Stomach (tissue), 9 donors: ENCODE results near the gene SERPIND1. TPM values are rescaled to one million over a fixed set of nuclear protein-coding genes. Genes with fewer than 3 reads are reported as not detected.
"Not testable (repeated sequence)": the region's sequence is repeated elsewhere in the genome, so short reads cannot be mapped to it uniquely, and the experiment has no call there.

Experiments
- DNase-seq, 2 donors: peaks; one replicate each; pipeline versions ENCODE4 v3.0.0 to v3.0.0-alpha.2; 2013 to 2019
- H3K27ac ChIP-seq, 5 donors: fragments of 200-600 bp in 4 of 5; sonication (generic) in 4 of 5; one replicate each; pipeline ENCODE4 v1.5.1; 2013 to 2019; ENCODE audit warnings: mild to moderate bottlenecking in 1 of 5, moderate library complexity in 1 of 5
- H3K27me3 ChIP-seq, 3 donors: fragments of 200-600 bp; sonication (generic); one replicate each; pipeline ENCODE4 v1.5.1; 2017 to 2019; ENCODE audit warnings: mixed run types in 1 of 3
- H3K36me3 ChIP-seq, 4 donors: fragments of 200-600 bp; sonication (generic); 1 replicate in 3 of 4; 2 replicates in 1 of 4; pipeline ENCODE4 v1.5.1; 2016 to 2019
- H3K4me1 ChIP-seq, 4 donors: fragments of 200-600 bp; sonication (generic); one replicate each; pipeline ENCODE4 v1.5.1; 2016 to 2019
- H3K4me3 ChIP-seq, 4 donors: fragments of 200-600 bp; sonication (generic) in 3 of 4; one replicate each; pipeline ENCODE4 v1.5.1; 2016 to 2019; ENCODE audit warnings: mild to moderate bottlenecking in 1 of 4
- H3K9me3 ChIP-seq, 4 donors: fragments of 200-600 bp; sonication (generic); one replicate each; pipeline ENCODE4 v1.5.1; 2016 to 2019
- EP300 ChIP-seq: sonication (generic); formaldehyde crosslinking; IDR thresholded peaks from one replicate; pipeline ENCODE4 v1.6.1; 2017; ENCODE audit warnings: antibody characterized with exemption
- POLR2A ChIP-seq, 4 donors: fragments of 450-650 bp; IDR thresholded peaks; one replicate each; pipeline ENCODE4 v1.6.1; 2016; ENCODE audit warnings: antibody characterized with exemption in 4 of 4, control low read depth in 2 of 4, mild to moderate bottlenecking in 1 of 4, moderate library complexity in 1 of 4
- POLR2AphosphoS5 ChIP-seq, 3 donors: sonication (generic); formaldehyde crosslinking; IDR thresholded peaks; one replicate each; pipeline ENCODE4 v1.6.1; 2016; ENCODE audit warnings: antibody characterized with exemption in 3 of 3
- WGBS, 5 donors: extraction: QIAGEN DNeasy Blood & Tissue Kit in 3 of 5; methylation state at CpG; one replicate each; pipeline versions ENCODE4 v1.1.5 to v1.1.7; 2013 to 2018; 5-methylcytosine and 5-hydroxymethylcytosine counted together
- intact Hi-C: fragments of 100-400 bp; cut with DNase I; formaldehyde crosslinking; loops from one replicate; pipeline ENCODE4 v1.15.1; 2023; ENCODE audit warnings: low total_unique reads
- polyA plus RNA-seq, 3 donors: library from polyadenylated mRNA; stranded (reverse); fragments of 200-250 nt; gene quantifications; one replicate each; pipeline ENCODE4 v1.2.3, GENCODE V29; 2013
- total RNA-seq, 5 donors: library from RNA; depleted of rRNA; stranded (reverse); fragments of >200 nt; gene quantifications; one replicate each; pipeline versions ENCODE4 v1.1.0 to v1.2.3, GENCODE V29; 2014 to 2016
- TF ChIP-seq, protein P1 (sequence below), 7 experiments: fragments of 450-650 bp in 4 of 7; fragments of 200-600 bp in 3 of 7; sonication (generic) in 3 of 7; IDR thresholded peaks; one replicate each; pipeline ENCODE4 v1.5.1; 2016 to 2019; ENCODE audit warnings: antibody characterized with exemption in 7 of 7, control low read depth in 2 of 7, mild to moderate bottlenecking in 1 of 7
- donor health status: healthy with polysubstance abuse.
- donor health status: Bipolar disorder and iron deficiency.
- donor health status: healthy.

Gene SERPIND1
- total and polyA plus RNA-seq, 8 donors = 0.10 to 0.55 (median 0.46) TPM; not detected in 5

DNA sequence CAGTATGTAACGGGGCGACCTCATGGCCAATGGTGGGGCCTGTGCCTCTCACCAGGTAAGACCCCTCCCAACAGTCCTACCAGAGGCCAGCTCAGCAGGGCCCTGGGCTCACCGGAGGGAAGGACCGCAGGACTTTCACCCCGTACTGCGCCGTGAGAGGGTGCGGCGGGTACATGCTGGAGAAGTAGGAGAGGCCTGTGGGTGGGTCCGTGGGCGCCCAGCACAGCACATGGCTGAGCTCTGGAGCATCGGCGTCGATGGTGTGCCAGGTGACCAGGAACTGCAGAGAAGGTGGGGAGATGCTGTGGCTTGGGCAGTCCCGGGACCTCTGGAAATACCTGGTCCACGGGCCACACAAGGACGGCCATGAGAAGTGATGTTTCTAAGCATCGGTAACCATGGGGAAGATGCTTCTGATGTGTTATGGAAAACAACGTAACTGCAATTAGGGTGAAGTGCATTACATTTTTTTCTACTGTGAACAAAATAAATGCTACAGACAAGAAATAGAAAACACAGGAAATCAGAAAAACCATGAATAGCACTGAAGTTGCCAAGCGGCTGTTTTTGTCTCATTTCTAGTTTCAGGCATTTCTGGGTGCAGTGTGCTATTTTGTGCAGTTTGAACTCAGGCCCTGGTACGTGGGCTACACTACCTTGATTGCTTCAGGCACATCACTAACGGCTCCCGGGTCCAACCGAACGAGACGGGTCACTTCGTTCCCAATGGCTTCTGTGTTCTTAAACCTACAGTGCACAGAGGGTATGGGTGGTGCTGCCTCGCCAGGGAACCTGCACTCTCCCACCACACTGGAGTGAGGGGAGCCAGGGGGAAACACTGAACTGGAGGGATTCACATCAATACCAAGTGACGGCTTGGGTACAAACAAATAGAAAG lies 46.5 kb upstream of the SERPIND1 start:
- intact Hi-C loops = no loop called here
- no peaks in the 10 kb centered on the region for H3K27me3 ChIP-seq
- TF ChIP-seq POLR2A (IDR thresholded peaks at IDR 0.05) (no peak), POLR2AphosphoS5 (IDR thresholded peaks at IDR 0.05) (no peak), EP300 (no peak)
- TF ChIP-seq, protein P1, sequence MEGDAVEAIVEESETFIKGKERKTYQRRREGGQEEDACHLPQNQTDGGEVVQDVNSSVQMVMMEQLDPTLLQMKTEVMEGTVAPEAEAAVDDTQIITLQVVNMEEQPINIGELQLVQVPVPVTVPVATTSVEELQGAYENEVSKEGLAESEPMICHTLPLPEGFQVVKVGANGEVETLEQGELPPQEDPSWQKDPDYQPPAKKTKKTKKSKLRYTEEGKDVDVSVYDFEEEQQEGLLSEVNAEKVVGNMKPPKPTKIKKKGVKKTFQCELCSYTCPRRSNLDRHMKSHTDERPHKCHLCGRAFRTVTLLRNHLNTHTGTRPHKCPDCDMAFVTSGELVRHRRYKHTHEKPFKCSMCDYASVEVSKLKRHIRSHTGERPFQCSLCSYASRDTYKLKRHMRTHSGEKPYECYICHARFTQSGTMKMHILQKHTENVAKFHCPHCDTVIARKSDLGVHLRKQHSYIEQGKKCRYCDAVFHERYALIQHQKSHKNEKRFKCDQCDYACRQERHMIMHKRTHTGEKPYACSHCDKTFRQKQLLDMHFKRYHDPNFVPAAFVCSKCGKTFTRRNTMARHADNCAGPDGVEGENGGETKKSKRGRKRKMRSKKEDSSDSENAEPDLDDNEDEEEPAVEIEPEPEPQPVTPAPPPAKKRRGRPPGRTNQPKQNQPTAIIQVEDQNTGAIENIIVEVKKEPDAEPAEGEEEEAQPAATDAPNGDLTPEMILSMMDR (IDR thresholded peaks at IDR 0.05) = no peak
- H3K9me3 ChIP-seq = no peaks in the 10 kb centered on the region
- peaks cover 38 to 82% (median 80%) of the 10 kb centered on the region in 4 donors for H3K36me3 ChIP-seq
- H3K4me3 ChIP-seq = no peak overlapping the region
- 92 to 93% (median 92%) methylated on average over 29 of the region's 29 CpGs for WGBS, 5 donors
- no peak overlapping the region for H3K27ac ChIP-seq
- H3K4me1 ChIP-seq = no peaks in the 10 kb centered on the region
- no peak for DNase-seq

DNA sequence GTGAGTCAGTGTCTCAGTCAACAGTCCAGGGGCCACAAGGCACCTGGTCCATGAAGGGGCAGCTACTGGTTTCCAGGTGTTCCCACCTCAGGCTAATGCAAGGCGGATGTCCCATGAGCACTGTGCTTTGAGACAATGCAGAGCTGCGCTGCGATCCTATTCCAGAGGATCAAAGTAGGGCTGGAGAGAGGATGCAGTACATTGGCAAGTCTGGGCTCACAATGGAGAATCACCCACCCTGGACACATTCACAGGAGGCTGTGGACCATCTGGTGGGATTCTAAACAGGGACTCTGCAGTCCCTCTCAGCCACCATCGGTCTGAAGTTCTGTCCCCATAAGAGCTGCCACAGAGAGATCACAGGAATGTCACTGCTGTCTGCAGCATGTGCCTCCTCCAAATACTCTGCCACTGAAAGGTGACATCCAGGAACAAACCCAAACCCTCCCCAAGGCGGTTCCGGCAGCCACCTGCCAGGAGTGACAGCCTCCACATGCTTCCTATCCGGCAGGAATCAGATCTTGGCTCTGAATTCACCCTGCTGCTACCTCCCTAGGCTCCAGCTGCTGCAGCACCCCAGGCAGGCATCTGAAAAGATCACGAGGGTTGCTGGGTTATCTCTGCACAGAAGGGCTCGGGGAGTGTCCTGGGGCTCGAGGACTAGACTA lies 45.3 kb upstream of the SERPIND1 start:
- TF ChIP-seq POLR2A (IDR thresholded peaks at IDR 0.05) (no peak), POLR2AphosphoS5 (IDR thresholded peaks at IDR 0.05) (no peak), EP300 (no peak)
- TF ChIP-seq, protein P1 (IDR thresholded peaks at IDR 0.05) = no peak
- 87 to 96% (median 92%) methylated on average over 4 to 10 of the region's 10 CpGs for WGBS, 5 donors
- Histone ChIP-seq H3K27ac (no peak overlapping the region), H3K4me3 (no peak overlapping the region), H3K4me1 (no peaks in the 10 kb centered on the region), H3K36me3 (peaks cover 38 to 87% (median 82%) of the 10 kb centered on the region in 4 donors), H3K9me3 (no peaks in the 10 kb centered on the region), H3K27me3 (no peaks in the 10 kb centered on the region)
- DNase-seq = no peak
- intact Hi-C loops = no loop called here

DNA sequence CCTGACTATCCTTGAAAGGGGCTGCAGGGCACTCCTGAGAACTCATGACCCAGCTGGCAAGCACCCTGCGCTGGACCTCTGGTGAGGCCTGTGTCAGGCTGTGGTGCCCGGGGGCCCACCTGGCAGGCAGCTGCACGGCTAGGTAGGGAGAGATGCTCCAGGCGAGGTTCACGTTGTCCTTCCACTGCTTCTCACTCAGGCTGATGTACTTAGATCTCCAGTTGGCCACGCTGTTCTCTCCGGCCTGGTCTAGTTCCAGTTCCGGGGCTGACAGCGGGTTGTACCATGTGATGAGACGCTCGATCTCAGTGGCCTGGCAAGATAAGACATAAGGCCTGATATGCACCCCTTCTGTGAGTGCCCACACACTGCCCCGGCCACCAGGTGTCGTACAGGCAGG lies 44.7 kb upstream of the SERPIND1 start:
- no peaks in the 10 kb centered on the region for H3K4me1 ChIP-seq
- no peaks in the 10 kb centered on the region for H3K27me3 ChIP-seq
- no peaks in the 10 kb centered on the region for H3K9me3 ChIP-seq
- peaks cover 38 to 87% (median 82%) of the 10 kb centered on the region in 4 donors for H3K36me3 ChIP-seq
- no peak for TF ChIP-seq POLR2AphosphoS5 (IDR thresholded peaks at IDR 0.05)
- TF ChIP-seq, protein P1 (IDR thresholded peaks at IDR 0.05) = no peak
- no peak for TF ChIP-seq EP300
- no peak for TF ChIP-seq POLR2A (IDR thresholded peaks at IDR 0.05)
- H3K27ac ChIP-seq = no peak overlapping the region
- WGBS, 5 donors = 86 to 93% (median 88%) methylated on average over 10 to 13 of the region's 13 CpGs
- intact Hi-C loops = no loop called here
- H3K4me3 ChIP-seq = no peak overlapping the region
- DNase-seq = no peak

DNA sequence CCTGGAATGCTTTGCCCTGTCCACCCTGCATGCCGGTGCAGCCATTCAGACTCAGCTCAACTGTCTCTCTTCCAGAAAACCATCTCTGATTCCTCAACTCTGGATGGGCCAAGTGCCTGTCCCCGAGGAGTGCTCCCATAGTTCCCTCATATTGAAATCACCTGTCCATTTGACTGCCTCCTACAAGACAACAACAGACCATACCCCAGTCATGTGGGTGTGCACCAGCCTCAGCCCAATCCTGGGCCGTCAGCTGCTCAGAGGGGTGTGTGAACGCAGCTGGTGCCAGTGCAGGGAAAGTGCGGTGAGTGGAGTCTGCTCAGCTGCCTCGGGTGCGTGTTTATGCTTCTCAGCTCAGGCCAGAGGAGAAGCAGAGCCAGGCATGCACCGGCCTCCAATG lies 41.5 kb upstream of the SERPIND1 start:
- H3K27me3 ChIP-seq, H3K4me3 ChIP-seq, DNase-seq, intact Hi-C loops, H3K4me1 ChIP-seq, H3K9me3 ChIP-seq, H3K27ac ChIP-seq: not testable (repeated sequence)
- WGBS, 5 donors = 88 to 97% (median 88%) methylated on average over 2 to 7 of the region's 8 CpGs
- H3K36me3 ChIP-seq = peaks cover 24 to 68% (median 61%) of the 10 kb centered on the region in 4 donors

DNA sequence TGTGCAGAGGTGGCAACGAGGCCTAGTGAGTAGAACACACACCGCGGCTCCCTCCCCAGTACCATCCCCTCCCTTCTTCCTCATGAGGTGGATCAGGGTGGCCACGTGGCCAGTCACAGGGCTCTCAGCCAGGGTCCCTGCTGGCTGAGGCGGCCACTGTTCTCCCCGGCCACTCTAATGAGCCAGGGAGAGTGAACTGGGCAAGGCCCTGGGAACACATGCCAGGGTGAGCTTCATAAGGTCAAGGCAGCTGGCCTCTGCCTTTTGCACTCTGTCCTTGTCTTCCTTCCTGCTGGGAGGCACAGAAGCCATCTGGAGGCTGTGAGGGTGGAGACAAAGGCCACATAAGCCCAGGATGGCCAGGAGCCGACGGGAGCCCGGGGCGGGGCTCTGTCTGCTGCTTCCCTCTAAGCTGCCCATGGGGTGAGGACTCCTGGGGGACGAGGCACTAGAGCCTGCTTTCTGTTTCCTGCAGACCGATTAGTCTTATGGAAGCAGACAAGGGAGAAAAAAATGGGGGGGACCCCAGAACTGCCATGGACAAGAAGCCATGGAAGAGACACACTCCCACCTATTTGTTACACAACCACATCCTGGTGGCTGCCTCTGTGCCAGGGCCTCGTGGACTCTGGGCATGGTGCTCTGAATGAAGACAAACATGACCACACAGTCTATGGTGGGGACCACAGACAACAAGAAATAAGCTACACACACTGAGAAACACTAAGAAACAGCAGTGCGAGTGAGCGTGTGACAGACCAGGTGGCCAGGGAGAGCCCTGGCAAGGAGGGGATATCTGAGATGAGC lies 38.4 kb upstream of the SERPIND1 start:
- intact Hi-C loops, H3K27ac ChIP-seq, H3K9me3 ChIP-seq, H3K4me1 ChIP-seq, H3K4me3 ChIP-seq, DNase-seq, H3K27me3 ChIP-seq: not testable (repeated sequence)
- peaks cover 5 to 58% (median 47%) of the 10 kb centered on the region in 4 donors for H3K36me3 ChIP-seq
- WGBS, 5 donors = 70 to 87% (median 78%) methylated on average over 9 to 12 of the region's 15 CpGs

DNA sequence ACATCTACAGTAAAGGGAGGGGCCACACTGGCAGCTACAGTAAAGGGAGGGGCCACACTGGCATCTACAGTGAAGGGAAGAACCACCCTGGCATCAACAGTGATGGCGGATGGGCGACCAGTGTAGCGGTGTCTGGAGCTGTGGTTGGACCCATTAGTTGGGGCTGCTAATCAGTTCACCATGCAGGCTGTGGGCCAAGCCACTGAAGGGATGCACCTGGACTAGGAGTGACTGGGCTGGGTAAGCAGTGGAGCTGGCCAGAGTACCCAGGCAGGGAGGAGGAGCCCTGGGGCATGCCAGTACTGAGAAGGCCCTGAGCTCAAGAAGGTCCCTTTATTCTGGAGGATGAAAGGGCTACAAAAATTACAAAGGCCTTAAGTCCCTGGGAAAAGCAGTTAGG lies 37.0 kb upstream of the SERPIND1 start:
- peaks cover 11 to 59% (median 48%) of the 10 kb centered on the region in 4 donors for H3K36me3 ChIP-seq
- intact Hi-C loops, H3K27ac ChIP-seq, H3K4me1 ChIP-seq, H3K4me3 ChIP-seq, H3K9me3 ChIP-seq, DNase-seq, H3K27me3 ChIP-seq: not testable (repeated sequence)
- WGBS, 5 donors = 90 to 100% (median 98%) methylated on average over 2 to 3 of the region's 3 CpGs
